H9 (cell line): ENCODE results near the gene HDAC1. TPM values are rescaled to one million over a fixed set of nuclear protein-coding genes. Genes with fewer than 3 reads are reported as not detected.

ENCODE experiments used
- DNase-seq: peaks from one replicate; pipeline ENCODE4 v3.0.0-alpha.2; 2017
- H2AFZ ChIP-seq: one replicate; pipeline ENCODE4 v1.6.1; 2013; ENCODE audit warnings: mild to moderate bottlenecking, low read length, control low read depth, moderate library complexity
- H2AK5ac ChIP-seq: 2 replicates; pipeline ENCODE4 v1.6.1; 2013; ENCODE audit warnings: low read length, control low read depth, mixed read lengths; ENCODE audit not compliant: insufficient read length
- H2BK120ac ChIP-seq: one replicate; pipeline ENCODE4 v1.6.1; 2013; ENCODE audit warnings: low read depth, mild to moderate bottlenecking, low read length, control low read depth, inconsistent platforms; ENCODE audit not compliant: poor library complexity, severe bottlenecking
- H2BK12ac ChIP-seq: 2 replicates; pipeline ENCODE4 v1.6.1; 2013; ENCODE audit warnings: low read length, control low read depth, mixed read lengths, low read depth; ENCODE audit not compliant: insufficient read length
- H2BK15ac ChIP-seq: 2 replicates; pipeline ENCODE4 v1.6.1; 2013; ENCODE audit warnings: low read depth, low read length, control low read depth
- H2BK20ac ChIP-seq: one replicate; pipeline ENCODE4 v1.6.1; 2013; ENCODE audit warnings: low read depth, mild to moderate bottlenecking, low read length, control low read depth, inconsistent platforms; ENCODE audit not compliant: poor library complexity, severe bottlenecking
- H2BK5ac ChIP-seq: 2 replicates; pipeline ENCODE4 v1.6.1; 2013; ENCODE audit warnings: low read length, control low read depth, mixed read lengths; ENCODE audit not compliant: insufficient read length
- H3K14ac ChIP-seq: 2 replicates; pipeline ENCODE4 v1.6.1; 2013; ENCODE audit warnings: low read length, control low read depth; ENCODE audit not compliant: insufficient read depth
- H3K18ac ChIP-seq: 2 replicates; pipeline ENCODE4 v1.6.1; 2013; ENCODE audit warnings: low read depth, mild to moderate bottlenecking, mixed read lengths, low read length, control low read depth; ENCODE audit not compliant: insufficient read length
- H3K23ac ChIP-seq: 2 replicates; pipeline ENCODE4 v1.6.1; 2013; ENCODE audit warnings: low read length, control low read depth, mixed read lengths, low read depth; ENCODE audit not compliant: insufficient read length
- H3K23me2 ChIP-seq: 2 replicates; pipeline ENCODE4 v1.6.1; 2013; ENCODE audit warnings: low read depth, mild to moderate bottlenecking, mixed read lengths, low read length, control low read depth; ENCODE audit not compliant: insufficient read length, poor library complexity, severe bottlenecking
- H3K27ac ChIP-seq: 2 replicates; pipeline ENCODE4 v1.5.1; 2013; ENCODE audit warnings: low read length, control low read depth, mixed read lengths, low read depth; ENCODE audit not compliant: insufficient read length
- H3K27me3 ChIP-seq: 2 replicates; pipeline ENCODE4 v1.6.1; 2013; ENCODE audit warnings: low read length, control low read depth, inconsistent platforms; ENCODE audit not compliant: insufficient read depth
- H3K4ac ChIP-seq: 2 replicates; pipeline ENCODE4 v1.6.1; 2013; ENCODE audit warnings: low read depth, mild to moderate bottlenecking, control low read depth, inconsistent platforms, low read length, moderate library complexity
- H3K4me1 ChIP-seq: 2 replicates; pipeline ENCODE4 v1.6.1; 2013; ENCODE audit warnings: low read length, control low read depth, inconsistent platforms; ENCODE audit not compliant: insufficient read depth
- H3K4me2 ChIP-seq: 2 replicates; pipeline ENCODE4 v1.6.1; 2013; ENCODE audit warnings: low read length, control low read depth, mixed read lengths; ENCODE audit not compliant: insufficient read length, insufficient read depth
- H3K56ac ChIP-seq: 2 replicates; pipeline ENCODE4 v1.6.1; 2013; ENCODE audit warnings: low read depth, mild to moderate bottlenecking, mixed read lengths, low read length, control low read depth; ENCODE audit not compliant: insufficient read length
- H3K79me1 ChIP-seq: 2 replicates; pipeline ENCODE4 v1.6.1; 2013; ENCODE audit warnings: low read depth, mild to moderate bottlenecking, moderate library complexity, low read length, control low read depth, inconsistent platforms; ENCODE audit not compliant: insufficient read depth, poor library complexity, severe bottlenecking
- H3K79me2 ChIP-seq: 2 replicates; pipeline ENCODE4 v1.6.1; 2013; ENCODE audit warnings: low read length, control low read depth, inconsistent platforms; ENCODE audit not compliant: insufficient read depth
- H3K9ac ChIP-seq: 2 replicates; pipeline ENCODE4 v1.6.1; 2013; ENCODE audit warnings: low read length, control low read depth, mixed read lengths; ENCODE audit not compliant: insufficient read length; ENCODE audit errors: extremely low read depth
- H3K9me3 ChIP-seq: one replicate; pipeline ENCODE4 v1.6.1; 2013; ENCODE audit warnings: low read depth, low read length, inconsistent platforms; ENCODE audit not compliant: control insufficient read depth
- H3T11ph ChIP-seq: one replicate; pipeline ENCODE4 v1.6.1; 2013; ENCODE audit warnings: mild to moderate bottlenecking, low read length, control low read depth, inconsistent platforms
- H4K20me1 ChIP-seq: one replicate; pipeline ENCODE4 v1.6.1; 2013; ENCODE audit not compliant: control insufficient read depth, insufficient read length, insufficient read depth
- H4K5ac ChIP-seq: 2 replicates; pipeline ENCODE4 v1.6.1; 2013; ENCODE audit warnings: low read depth, mild to moderate bottlenecking, mixed read lengths, low read length, control low read depth; ENCODE audit not compliant: insufficient read length
- H4K8ac ChIP-seq: replicated peaks from 2 replicates; pipeline ENCODE4 v1.6.1; 2013; ENCODE audit warnings: low read length, control low read depth, mixed read lengths, low read depth; ENCODE audit not compliant: insufficient read length
- H4K91ac ChIP-seq: 2 replicates; pipeline ENCODE4 v1.6.1; 2013; ENCODE audit warnings: low read depth, mild to moderate bottlenecking, moderate library complexity, mixed read lengths, low read length, control low read depth; ENCODE audit not compliant: insufficient read length
- H3K27ac Mint-ChIP-seq, 3 experiments: 2 replicates in 2 of 3; 3 replicates in 1 of 3; pipeline ENCODE4 v1.8.0; 2020 to 2021; ENCODE audit warnings: mixed read lengths in 3 of 3, mild to moderate bottlenecking in 1 of 3, moderate library complexity in 1 of 3
- H3K27me3 Mint-ChIP-seq: 2 replicates; pipeline ENCODE4 v1.8.0; 2021; ENCODE audit warnings: low read depth, mild to moderate bottlenecking, moderate library complexity, mixed read lengths
- H3K36me3 Mint-ChIP-seq, 3 experiments: 2 replicates in 2 of 3; 3 replicates in 1 of 3; pipeline ENCODE4 v1.8.0; 2020 to 2021; ENCODE audit warnings: low read depth in 3 of 3, mixed read lengths in 3 of 3; ENCODE audit not compliant: insufficient read depth in 1 of 3
- H3K4me1 Mint-ChIP-seq, 2 experiments: 2 replicates each; pipeline ENCODE4 v1.8.0; 2020; ENCODE audit warnings: mixed read lengths in 2 of 2
- H3K4me3 Mint-ChIP-seq, 2 experiments: 2 replicates in 1 of 2; 3 replicates in 1 of 2; pipeline ENCODE4 v1.8.0; 2020 to 2021; ENCODE audit warnings: mild to moderate bottlenecking in 2 of 2, mixed read lengths in 2 of 2, moderate library complexity in 1 of 2
- H3K9me3 Mint-ChIP-seq, 2 experiments: 2 replicates in 1 of 2; 3 replicates in 1 of 2; pipeline ENCODE4 v1.8.0; 2020; ENCODE audit warnings: mild to moderate bottlenecking in 2 of 2, mixed read lengths in 2 of 2, moderate library complexity in 1 of 2
- CTCF ChIP-seq: fragments of 200-600 bp; sonication (generic); conservative IDR thresholded peaks from 3 replicates; pipeline ENCODE4 v1.8.0; 2021; ENCODE audit warnings: antibody characterized with exemption, mild to moderate bottlenecking
- WGBS: extraction: QIAGEN DNeasy Blood & Tissue Kit; methylation state at CpG from one replicate; pipeline ENCODE4 v1.1.7; 2013; ENCODE audit warnings: missing lambda C conversion rate, low lambda C conversion rate, mixed read lengths; ENCODE audit not compliant: insufficient read length; ENCODE audit errors: extremely low coverage; 5-methylcytosine and 5-hydroxymethylcytosine counted together
- total RNA-seq: library from RNA; stranded (reverse); gene quantifications from 2 replicates; pipeline ENCODE4 v1.2.1, GENCODE V29; 2021

The HDAC1 gene
- total RNA-seq, 1 experiment from 2014 or later, result 162 TPM

GRCh38 chr1:32331549-32331948 is 39.7 kb downstream of the HDAC1 start:
- H2BK12ac ChIP-seq, result no peak overlapping the region
- Mint-ChIP-seq H3K4me3 (no peak overlapping the region), H3K9me3 (no peaks in the 10 kb centered on the region; a peak in 1 of 5 replicates), H3K36me3 (peaks cover 41 to 84% (median 72%) of the 10 kb centered on the region in 3 experiments), H3K27me3 (peaks cover 6% of the 10 kb centered on the region), H3K27ac (peak overlapping the region; percentile 34 to 93 (median 91); a peak in 5 of 7 replicates), H3K4me1 (peaks cover 24 to 34% of the 10 kb centered on the region in 2 experiments)
- no peaks in the 10 kb centered on the region for H3K9me3 ChIP-seq
- no peak overlapping the region for H2AFZ ChIP-seq
- H3K79me1 ChIP-seq, result no peaks in the 10 kb centered on the region
- no peak overlapping the region for H3K4ac ChIP-seq
- no peak for DNase-seq
- H3K23ac ChIP-seq, result no peak overlapping the region
- H4K8ac ChIP-seq, result no peak overlapping the region
- H4K91ac ChIP-seq, result no peak overlapping the region
- H3K4me2 ChIP-seq, result no peak overlapping the region
- H3T11ph ChIP-seq, result no peak overlapping the region
- H3K27ac ChIP-seq, result no peak overlapping the region
- H4K20me1 ChIP-seq, result no peaks in the 10 kb centered on the region
- no peak overlapping the region for H3K56ac ChIP-seq
- H3K27me3 ChIP-seq, result no peaks in the 10 kb centered on the region; the same call in 1 of the 2 replicates
- no CpG with 5 or more reads among the region's 12 CpGs for WGBS
- no peak overlapping the region for H3K18ac ChIP-seq
- no peak overlapping the region for H3K14ac ChIP-seq
- H3K23me2 ChIP-seq, result peaks cover 11% of the 10 kb centered on the region
- TF ChIP-seq CTCF, result no peak
- no peak overlapping the region for H2AK5ac ChIP-seq
- H3K9ac ChIP-seq, result no peak overlapping the region
- no peak overlapping the region for H4K5ac ChIP-seq
- H2BK15ac ChIP-seq, result no peak overlapping the region
- no peak overlapping the region for H2BK5ac ChIP-seq
- H3K4me1 ChIP-seq, result peaks cover 3% of the 10 kb centered on the region; the same call in 1 of the 2 replicates
- no peak overlapping the region for H2BK120ac ChIP-seq
- peaks cover 6% of the 10 kb centered on the region; the same call in 1 of the 2 replicates for H3K79me2 ChIP-seq
- no peak overlapping the region for H2BK20ac ChIP-seq
